GM12801 (cell line): Measurements from ENCODE around the gene SND1.

ENCODE experiments used
- CTCF ChIP-seq: IDR thresholded peaks from one replicate; pipeline ENCODE4 v1.5.1; 2011; ENCODE audit warnings: control low read depth; ENCODE audit not compliant: insufficient read length; ENCODE audit errors: extremely low read depth

SND1 gene

DNA sequence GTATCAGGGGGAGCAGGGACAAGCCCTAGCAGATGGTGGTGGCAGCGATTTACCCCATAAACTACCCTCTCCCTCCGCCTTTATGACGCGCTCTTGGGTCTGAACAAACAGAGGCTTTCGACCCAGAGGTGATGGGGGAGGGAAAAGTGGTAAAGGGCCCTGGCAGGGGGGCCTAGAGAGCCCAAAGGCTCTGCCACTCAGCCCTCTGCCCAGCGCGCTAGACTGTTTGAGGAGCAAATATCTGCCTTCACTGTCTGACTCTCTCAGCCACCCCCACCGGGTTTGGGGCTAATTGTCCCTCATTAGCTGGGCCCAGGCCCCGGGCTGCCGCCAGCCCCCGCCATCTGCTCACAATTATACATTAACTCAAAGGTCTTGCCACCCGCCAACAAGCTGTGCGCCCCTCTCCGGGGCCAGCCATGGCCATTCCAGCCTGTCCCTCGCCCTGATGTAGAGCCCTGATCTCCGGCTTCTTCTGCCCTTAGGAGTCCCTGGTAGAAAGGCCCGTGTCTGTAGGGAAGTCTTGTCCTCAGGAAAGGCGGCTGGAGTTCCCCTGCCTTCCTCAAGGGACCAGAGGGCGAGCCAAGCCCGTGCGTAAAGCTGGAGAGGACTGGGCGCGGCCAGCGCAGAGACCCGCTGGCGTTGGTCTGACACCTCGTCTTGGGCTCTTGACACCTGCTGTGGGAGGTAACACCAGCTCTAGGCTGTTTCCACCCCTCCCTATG is 32.2 kb upstream of the SND1 start:
- no peak for TF ChIP-seq CTCF

DNA sequence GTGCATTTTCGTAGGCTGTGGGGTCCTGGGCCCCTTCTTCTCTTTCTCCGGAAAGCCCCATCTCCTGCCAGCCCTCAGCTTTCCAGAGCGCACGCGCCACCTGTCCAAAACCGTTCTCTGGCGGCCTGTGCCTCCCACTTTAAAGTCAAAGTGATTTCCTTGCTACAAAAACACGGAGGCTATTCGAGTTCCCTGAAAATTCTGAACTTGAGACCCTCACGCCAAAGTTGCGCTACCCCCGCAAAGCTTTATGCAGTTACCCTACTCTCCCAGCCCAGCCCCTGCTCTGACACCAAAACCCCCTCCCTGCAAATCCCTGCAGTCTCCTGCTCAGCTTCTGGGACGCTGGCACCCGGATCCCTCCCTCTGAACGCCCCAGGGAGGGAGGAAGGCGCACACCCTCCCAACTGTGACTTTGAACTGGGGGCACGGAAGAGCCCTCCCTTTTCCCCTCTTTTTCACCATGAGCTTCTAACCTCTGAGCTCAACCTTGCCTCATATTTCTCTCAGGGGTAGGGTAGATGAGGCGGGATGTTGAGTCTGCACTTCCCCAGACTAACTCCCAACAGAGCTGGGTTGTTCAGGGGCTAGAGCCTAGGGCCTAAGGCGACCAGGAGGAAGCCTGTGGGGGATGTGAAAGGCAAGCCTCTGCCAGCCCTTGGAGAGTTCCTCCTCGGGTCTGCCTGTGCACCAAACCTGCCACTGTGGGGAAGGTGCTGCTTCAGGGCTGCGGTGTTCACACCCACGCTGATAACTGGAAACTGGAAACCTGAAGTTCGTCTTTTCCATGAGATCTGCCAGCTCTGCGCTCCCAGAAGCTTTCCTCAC is 31.4 kb upstream of the SND1 start:
- TF ChIP-seq CTCF: no peak

GRCh38 chr7:127625331-127625730 is 26.7 kb upstream of the SND1 start:
- TF ChIP-seq CTCF: no peak

DNA sequence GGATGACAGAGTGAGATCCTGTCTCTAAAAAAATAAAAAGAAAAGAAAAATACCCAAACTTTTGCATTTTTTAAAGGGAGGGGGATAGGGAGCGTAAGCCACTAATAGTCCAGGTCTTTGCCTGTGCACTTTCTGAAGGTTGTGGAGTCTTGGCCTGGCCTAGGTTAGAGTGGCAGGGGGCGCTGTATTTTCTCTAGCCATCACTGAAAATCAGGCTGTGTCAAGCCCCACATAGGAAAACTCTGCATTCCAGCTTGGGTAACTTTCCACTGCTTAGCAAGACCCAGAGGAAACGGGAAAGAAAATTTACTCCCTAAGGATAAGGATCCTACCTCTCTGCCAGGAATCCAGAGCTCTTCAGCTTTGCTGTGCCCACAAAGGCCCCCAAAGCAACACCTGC is 23.5 kb upstream of the SND1 start:
- TF ChIP-seq CTCF: no peak

DNA sequence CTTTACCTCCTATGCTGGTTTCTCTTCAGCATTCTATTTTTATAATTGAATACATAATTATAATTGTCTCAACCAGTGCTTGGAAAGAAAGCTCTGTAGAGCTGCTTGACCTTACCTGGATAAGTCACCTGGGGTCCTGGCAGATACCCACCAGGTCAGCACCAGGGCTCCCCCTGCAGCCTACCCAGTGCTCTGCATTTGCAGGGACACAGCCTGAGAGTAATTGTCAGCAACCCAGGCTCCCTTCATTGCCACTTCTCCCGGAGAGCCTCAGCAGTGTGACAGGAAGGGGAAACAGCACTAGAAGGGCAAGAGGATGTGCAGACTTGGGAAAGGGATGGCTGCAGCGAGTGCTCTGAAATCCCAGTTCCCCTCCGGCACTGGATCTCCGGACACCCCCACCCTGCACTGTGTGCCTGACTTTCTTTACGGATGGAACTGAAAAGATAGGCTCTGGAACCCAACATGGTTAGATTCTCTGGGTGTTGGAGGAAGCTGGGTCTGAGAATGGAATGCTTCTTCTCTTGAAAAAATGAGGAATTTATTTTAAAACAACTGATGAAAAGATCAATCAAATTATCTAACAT is 22.6 kb upstream of the SND1 start:
- TF ChIP-seq CTCF: no peak

DNA sequence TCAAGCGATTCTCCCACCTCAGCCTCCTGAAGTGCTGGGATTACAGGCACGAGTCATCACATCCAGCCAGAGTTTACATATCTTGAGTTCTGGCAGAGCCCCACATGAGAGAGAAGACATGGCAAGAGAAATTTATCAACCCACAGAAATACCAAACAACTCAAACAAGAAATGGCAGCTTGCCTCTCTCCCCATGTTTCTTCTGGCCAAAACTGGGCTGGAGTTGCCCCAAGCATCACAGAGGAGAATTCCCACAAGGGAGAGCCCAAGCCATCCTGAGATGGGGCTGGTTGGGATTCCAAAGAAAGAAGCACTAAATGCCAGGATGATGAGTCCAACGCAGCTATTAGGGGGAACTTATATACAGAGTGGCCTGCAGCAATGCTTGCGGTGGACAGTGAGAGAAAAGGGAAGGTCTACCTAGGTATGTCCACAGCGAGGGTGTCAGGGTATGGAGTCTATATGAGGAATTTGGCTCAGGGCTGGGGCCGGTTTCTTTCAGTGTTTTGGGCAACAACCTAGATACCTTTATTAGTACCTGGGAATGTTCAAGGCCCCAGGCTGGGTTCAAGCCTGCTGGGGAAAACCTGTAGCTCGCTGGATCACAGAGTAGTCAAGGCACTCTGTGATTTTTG is 19.6 kb upstream of the SND1 start:
- no peak for TF ChIP-seq CTCF

GRCh38 chr7:127635659-127636285 is 16.2 kb upstream of the SND1 start:
- no peak for TF ChIP-seq CTCF
